H1 (cell line): ENCODE results near the gene ZGRF1. TPM values are rescaled to one million over a fixed set of nuclear protein-coding genes. Genes with fewer than 3 reads are reported as not detected.

Experiments
- KDM1A ChIP-seq: fragments of 200-600, 300-600 bp; sonication (generic); IDR thresholded peaks from 2 replicates; pipeline ENCODE4 v1.7.1; 2016; ENCODE audit warnings: mild to moderate bottlenecking, low read length, borderline replicate concordance
- polyA plus RNA-seq, 7 experiments: library from polyadenylated mRNA; depleted of rRNA in 3 of 7; stranded (reverse) in 5 of 7; unstranded in 2 of 7; fragments of >200 nt in 5 of 7; fragments of 200-250 nt in 2 of 7; gene quantifications; 1 replicate in 5 of 7; 2 replicates in 1 of 7; 4 replicates in 1 of 7; pipeline versions ENCODE4 v1.2.1 to v1.2.3, GENCODE V29; 2011 to 2013; ENCODE audit warnings: missing spikeins in 2 of 7, mixed read lengths in 2 of 7
- total RNA-seq: library from RNA; stranded (reverse); fragmentation: NEBNext Ultra II Directional; extraction: Animal tissue kit (Norgen Biotek cat#: 25700); gene quantifications from 2 replicates; pipeline ENCODE4 v1.2.1, GENCODE V29; 2021

ZGRF1 gene
- total and polyA plus RNA-seq, 2 of the 8 experiments (the other 6 are each of a cell fraction or from before 2014, with no cell fraction given), result 12.0 to 44.6 TPM

DNA sequence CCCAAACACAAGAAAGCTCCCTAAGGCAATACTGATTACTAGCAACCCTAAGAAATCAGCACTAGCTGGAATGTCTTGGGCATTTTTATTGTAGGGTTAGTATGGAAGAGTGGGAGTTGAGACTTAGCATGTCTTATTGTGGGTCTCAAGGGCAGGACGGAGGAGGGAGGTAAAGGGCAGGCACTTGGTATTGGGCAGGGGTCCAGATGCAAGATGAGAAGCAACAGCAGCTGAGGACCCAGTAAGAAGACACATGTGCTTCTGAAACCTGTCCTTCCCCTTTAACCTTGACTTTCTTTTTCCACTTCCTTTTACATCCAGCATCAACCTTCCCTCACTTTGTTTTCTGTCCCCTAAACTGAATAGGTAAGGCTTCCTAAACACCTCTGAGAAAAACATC lies 37.7 kb upstream of the ZGRF1 start (continued):
- TF ChIP-seq KDM1A, result no peak
- TF ChIP-seq, all 59 proteins: peak for 0
